ENCODE data around the gene TNRC6C.

TNRC6C gene

DNA sequence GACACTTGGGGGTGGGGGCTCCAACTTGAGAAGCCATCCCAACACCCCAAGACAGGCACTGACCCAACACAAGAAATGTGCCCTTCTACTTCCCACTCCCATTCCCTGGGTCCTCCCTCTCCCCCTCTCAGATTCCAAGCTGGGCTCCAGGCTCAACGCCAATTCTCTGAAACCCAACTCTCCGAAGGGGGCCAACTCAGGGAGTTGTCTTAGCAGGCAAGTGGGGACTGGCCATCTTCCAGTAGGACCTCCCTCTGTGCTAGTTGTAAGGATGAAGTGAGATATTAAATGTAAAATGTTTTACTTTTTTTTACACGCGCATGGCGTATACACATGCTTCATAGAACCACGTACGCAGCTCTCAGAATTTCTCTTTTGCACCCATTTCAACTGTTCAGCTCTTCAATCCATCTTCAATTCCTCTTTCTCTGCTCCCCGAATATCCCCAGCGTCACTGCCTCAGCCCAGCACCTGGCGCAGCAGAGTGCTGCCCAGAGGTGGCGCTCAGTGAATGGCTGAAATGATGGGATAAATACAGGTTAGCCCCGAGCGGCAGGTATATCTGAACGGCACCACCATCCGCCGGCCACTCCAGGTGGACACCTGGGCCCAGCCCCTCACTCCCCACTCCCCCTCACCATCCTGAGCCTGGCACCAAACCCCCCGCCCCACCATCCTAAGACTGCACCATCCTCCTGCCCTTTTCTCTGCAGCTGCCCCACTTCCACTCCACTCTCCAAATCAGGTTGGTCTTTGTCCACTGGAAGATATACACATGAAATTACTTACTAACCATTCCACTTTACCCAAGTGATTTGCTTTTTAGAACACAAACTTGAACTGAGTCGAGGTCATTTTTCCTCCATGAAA lies 43.9 kb upstream of the TNRC6C start:
- Histone ChIP-seq H3K4ac (ENCODE audit: low read length) (no peak overlapping the region), H3K36me3 (replicated peaks in 1 of 2; ENCODE audit: control insufficient read depth in 2 of 2, insufficient read depth in 2 of 2, low read length in 2 of 2) (no peaks in the 10 kb centered on the region), H3K27ac (replicated peaks; ENCODE audit: low read length) (no peak overlapping the region), H2BK12ac (ENCODE audit: low read length) (no peak overlapping the region), H3K14ac (ENCODE audit: low read length) (no peak overlapping the region), H2AK5ac (ENCODE audit: low read depth, low read length) (no peak overlapping the region), H3K4me2 (ENCODE audit: insufficient read depth, low read length, poor library complexity, severe bottlenecking) (no peak overlapping the region), H3K18ac (ENCODE audit: low read length) (no peak overlapping the region), H3K27me3 (ENCODE audit: control insufficient read depth in 3 of 3, insufficient read depth in 3 of 3, low read depth in 1 of 3, low read length in 3 of 3) (peaks cover 0 to 31% (median 0%) of the 10 kb centered on the region in 3 experiments), H4K91ac (ENCODE audit: low read depth, low read length, poor library complexity) (no peak overlapping the region), H2AFZ (ENCODE audit: low read length) (no peak overlapping the region), H2BK15ac (ENCODE audit: low read length) (no peak overlapping the region), H3K9ac (ENCODE audit: low read depth, low read length, poor library complexity) (no peak overlapping the region), H3K23ac (ENCODE audit: low read depth, low read length, poor library complexity) (peak overlapping the region; percentile 35), H2BK5ac (ENCODE audit: low read length) (no peak overlapping the region), H3K4me1 (ENCODE audit: control insufficient read depth in 2 of 2, insufficient read depth in 1 of 2, low read depth in 1 of 2, low read length in 2 of 2) (no peaks in the 10 kb centered on the region), H4K8ac (ENCODE audit: low read depth, low read length) (no peak overlapping the region), H2BK120ac (ENCODE audit: low read depth, low read length) (no peak overlapping the region), H3K9me3 (replicated peaks in 1 of 2; ENCODE audit: control insufficient read depth in 2 of 2, insufficient read depth in 1 of 2, low read depth in 1 of 2, low read length in 2 of 2) (peaks cover 0 to 2% of the 10 kb centered on the region in 2 donors), H3K79me1 (ENCODE audit: low read depth, low read length) (no peaks in the 10 kb centered on the region), H3K4me3 (ENCODE audit: low read length in 2 of 2) (no peak overlapping the region)
- no CpG with 5 or more reads among the region's 18 CpGs for WGBS, 2 donors (ENCODE audit: extremely low coverage in 2 of 2, insufficient read length in 2 of 2, insufficient replicate concordance in 1 of 2)
- DNase-seq (ENCODE audit: low spot score) = no peak

DNA sequence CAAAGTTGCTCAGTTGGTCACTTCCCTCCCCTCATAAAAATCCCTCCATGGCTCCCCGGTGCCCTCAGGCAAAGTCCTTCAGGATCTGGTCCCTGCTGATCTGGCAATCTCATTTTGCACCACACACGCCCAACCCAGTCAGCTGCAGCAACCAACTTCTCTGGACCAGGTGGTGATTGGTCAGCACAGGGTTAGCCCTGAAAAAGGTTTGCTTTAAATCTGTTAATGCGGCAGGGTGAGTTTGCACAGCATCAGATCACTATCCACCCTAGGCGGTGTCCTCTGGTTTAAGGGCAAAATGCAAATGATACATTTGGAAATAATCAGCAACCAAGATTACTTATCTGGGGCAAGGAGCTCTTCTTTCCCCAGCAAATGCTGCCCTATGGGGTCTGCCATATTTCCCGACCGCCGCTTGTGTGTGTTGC lies 42.9 kb upstream of the TNRC6C start:
- H2BK120ac ChIP-seq (ENCODE audit: low read depth, low read length) = no peak overlapping the region
- H2AFZ ChIP-seq (ENCODE audit: low read length) = no peak overlapping the region
- no peak overlapping the region for H2BK15ac ChIP-seq (ENCODE audit: low read length)
- H2AK5ac ChIP-seq (ENCODE audit: low read depth, low read length) = no peak overlapping the region
- no peak overlapping the region for H3K4me2 ChIP-seq (ENCODE audit: insufficient read depth, low read length, poor library complexity, severe bottlenecking)
- no peak overlapping the region for H2BK12ac ChIP-seq (ENCODE audit: low read length)
- no peaks in the 10 kb centered on the region for H3K36me3 ChIP-seq (replicated peaks in 1 of 2; ENCODE audit: control insufficient read depth in 2 of 2, insufficient read depth in 2 of 2, low read length in 2 of 2)
- H3K27me3 ChIP-seq (ENCODE audit: control insufficient read depth in 3 of 3, insufficient read depth in 3 of 3, low read depth in 1 of 3, low read length in 3 of 3) = peaks cover 0 to 27% (median 0%) of the 10 kb centered on the region in 3 experiments
- WGBS, 2 donors (ENCODE audit: extremely low coverage in 2 of 2, insufficient read length in 2 of 2, insufficient replicate concordance in 1 of 2) = no CpG with 5 or more reads among the region's 7 CpGs
- H3K9ac ChIP-seq (ENCODE audit: low read depth, low read length, poor library complexity) = no peak overlapping the region
- no peak overlapping the region for H3K23ac ChIP-seq (ENCODE audit: low read depth, low read length, poor library complexity)
- H4K8ac ChIP-seq (ENCODE audit: low read depth, low read length) = no peak overlapping the region
- no peak overlapping the region for H2BK5ac ChIP-seq (ENCODE audit: low read length)
- H3K4ac ChIP-seq (ENCODE audit: low read length) = no peak overlapping the region
- DNase-seq (ENCODE audit: low spot score) = no peak
- no peaks in the 10 kb centered on the region for H3K79me1 ChIP-seq (ENCODE audit: low read depth, low read length)
- no peak overlapping the region for H4K91ac ChIP-seq (ENCODE audit: low read depth, low read length, poor library complexity)
- no peak overlapping the region for H3K14ac ChIP-seq (ENCODE audit: low read length)
- no peak overlapping the region for H3K27ac ChIP-seq (replicated peaks; ENCODE audit: low read length)
- no peaks in the 10 kb centered on the region for H3K4me1 ChIP-seq (ENCODE audit: control insufficient read depth in 2 of 2, insufficient read depth in 1 of 2, low read depth in 1 of 2, low read length in 2 of 2)
- no peak overlapping the region for H3K4me3 ChIP-seq (ENCODE audit: low read length in 2 of 2)
- no peak overlapping the region for H3K18ac ChIP-seq (ENCODE audit: low read length)
- H3K9me3 ChIP-seq (replicated peaks in 1 of 2; ENCODE audit: control insufficient read depth in 2 of 2, insufficient read depth in 1 of 2, low read depth in 1 of 2, low read length in 2 of 2) = peaks cover 0 to 2% of the 10 kb centered on the region in 2 donors

DNA sequence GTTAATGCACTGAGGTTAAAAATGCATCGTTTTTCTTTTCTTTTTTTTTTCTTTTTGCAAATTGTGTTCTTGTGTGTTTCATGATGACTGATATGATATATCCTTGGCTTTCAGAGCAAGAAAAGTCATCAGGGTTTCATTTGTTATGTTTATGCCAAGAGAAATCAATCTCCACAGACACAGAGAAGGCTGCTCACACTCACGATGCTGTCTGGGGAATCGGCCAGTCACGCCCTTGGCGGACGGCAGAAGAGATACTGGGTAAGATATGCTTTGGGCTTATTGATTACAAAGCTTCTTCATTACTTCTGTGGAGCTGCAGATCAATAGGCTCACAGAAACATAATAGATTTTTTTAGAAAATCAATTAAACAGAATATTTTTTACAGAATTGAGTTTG lies 42.2 kb upstream of the TNRC6C start:
- H3K4me2 ChIP-seq (ENCODE audit: insufficient read depth, low read length, poor library complexity, severe bottlenecking) = no peak overlapping the region
- no peaks in the 10 kb centered on the region for H3K79me1 ChIP-seq (ENCODE audit: low read depth, low read length)
- no peak overlapping the region for H3K18ac ChIP-seq (ENCODE audit: low read length)
- H4K91ac ChIP-seq (ENCODE audit: low read depth, low read length, poor library complexity) = no peak overlapping the region
- H3K23ac ChIP-seq (ENCODE audit: low read depth, low read length, poor library complexity) = no peak overlapping the region
- H2BK5ac ChIP-seq (ENCODE audit: low read length) = no peak overlapping the region
- no CpG with 5 or more reads among the region's 6 CpGs for WGBS, 2 donors (ENCODE audit: extremely low coverage in 2 of 2, insufficient read length in 2 of 2, insufficient replicate concordance in 1 of 2)
- H2AFZ ChIP-seq (ENCODE audit: low read length) = no peak overlapping the region
- H4K8ac ChIP-seq (ENCODE audit: low read depth, low read length) = no peak overlapping the region
- no peak overlapping the region for H3K9ac ChIP-seq (ENCODE audit: low read depth, low read length, poor library complexity)
- H3K4me1 ChIP-seq (ENCODE audit: control insufficient read depth in 2 of 2, insufficient read depth in 1 of 2, low read depth in 1 of 2, low read length in 2 of 2) = no peaks in the 10 kb centered on the region
- H2AK5ac ChIP-seq (ENCODE audit: low read depth, low read length) = no peak overlapping the region
- peaks cover 0 to 2% of the 10 kb centered on the region in 2 donors for H3K9me3 ChIP-seq (replicated peaks in 1 of 2; ENCODE audit: control insufficient read depth in 2 of 2, insufficient read depth in 1 of 2, low read depth in 1 of 2, low read length in 2 of 2)
- H3K27ac ChIP-seq (replicated peaks; ENCODE audit: low read length) = no peak overlapping the region
- H3K27me3 ChIP-seq (ENCODE audit: control insufficient read depth in 3 of 3, insufficient read depth in 3 of 3, low read depth in 1 of 3, low read length in 3 of 3) = peaks cover 0 to 27% (median 0%) of the 10 kb centered on the region in 3 experiments
- DNase-seq (ENCODE audit: low spot score) = no peak
- no peak overlapping the region for H3K4me3 ChIP-seq (ENCODE audit: low read length in 2 of 2)
- no peak overlapping the region for H2BK12ac ChIP-seq (ENCODE audit: low read length)
- no peak overlapping the region for H2BK15ac ChIP-seq (ENCODE audit: low read length)
- no peak overlapping the region for H3K14ac ChIP-seq (ENCODE audit: low read length)
- H2BK120ac ChIP-seq (ENCODE audit: low read depth, low read length) = no peak overlapping the region
- H3K4ac ChIP-seq (ENCODE audit: low read length) = no peak overlapping the region
- H3K36me3 ChIP-seq (replicated peaks in 1 of 2; ENCODE audit: control insufficient read depth in 2 of 2, insufficient read depth in 2 of 2, low read length in 2 of 2) = no peaks in the 10 kb centered on the region

DNA sequence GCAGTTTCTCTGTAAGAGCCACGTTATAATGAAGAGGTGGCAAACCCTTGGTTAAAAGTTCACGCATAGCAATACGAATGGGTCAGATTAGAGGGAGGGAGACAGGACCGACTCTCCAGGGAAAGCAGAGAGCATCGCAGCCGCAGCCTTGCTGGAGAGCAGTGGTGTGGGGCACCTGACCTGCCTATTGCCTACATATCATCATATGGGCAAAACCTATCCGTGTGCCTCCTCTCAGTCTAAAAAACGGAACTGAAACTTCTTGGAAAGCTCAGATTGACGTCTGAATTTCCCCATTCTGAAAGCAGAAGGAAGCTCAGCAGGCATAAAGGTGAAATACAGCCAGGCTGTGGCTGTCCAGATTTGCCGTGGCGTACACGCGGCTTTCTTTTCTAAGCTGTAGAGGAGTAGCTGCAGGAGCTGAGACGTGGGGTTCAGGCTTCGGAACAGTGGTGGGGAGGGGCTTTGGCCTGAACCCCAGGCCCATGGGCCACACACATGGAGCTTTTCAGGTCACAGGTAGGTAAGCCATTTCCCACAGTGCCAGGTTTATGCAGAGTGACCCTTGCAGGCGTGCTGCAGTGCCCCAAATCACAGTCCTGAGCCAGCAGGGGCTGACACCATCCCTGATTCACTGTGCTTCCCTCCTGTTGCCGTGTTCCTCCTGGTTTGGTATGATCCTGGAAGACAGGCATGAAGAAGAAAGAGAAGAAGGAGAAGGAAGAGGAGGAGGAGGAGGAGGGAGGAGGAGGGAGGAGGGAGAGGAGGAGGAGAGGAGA lies 41.6 kb upstream of the TNRC6C start:
- H3K27me3 ChIP-seq (ENCODE audit: control insufficient read depth in 3 of 3, insufficient read depth in 3 of 3, low read depth in 1 of 3, low read length in 3 of 3) = peaks cover 0 to 27% (median 0%) of the 10 kb centered on the region in 3 experiments
- peak overlapping the region; percentile 61 for H3K9ac ChIP-seq (ENCODE audit: low read depth, low read length, poor library complexity)
- H2BK15ac ChIP-seq (ENCODE audit: low read length) = no peak overlapping the region
- H2AFZ ChIP-seq (ENCODE audit: low read length) = no peak overlapping the region
- no peak overlapping the region for H3K4ac ChIP-seq (ENCODE audit: low read length)
- H3K4me1 ChIP-seq (ENCODE audit: control insufficient read depth in 2 of 2, insufficient read depth in 1 of 2, low read depth in 1 of 2, low read length in 2 of 2) = no peaks in the 10 kb centered on the region
- peaks cover 0 to 2% of the 10 kb centered on the region in 2 donors for H3K9me3 ChIP-seq (replicated peaks in 1 of 2; ENCODE audit: control insufficient read depth in 2 of 2, insufficient read depth in 1 of 2, low read depth in 1 of 2, low read length in 2 of 2)
- no peak overlapping the region for H3K23ac ChIP-seq (ENCODE audit: low read depth, low read length, poor library complexity)
- no peak overlapping the region for H3K14ac ChIP-seq (ENCODE audit: low read length)
- H2BK12ac ChIP-seq (ENCODE audit: low read length) = peak overlapping the region; percentile 65
- H3K27ac ChIP-seq (replicated peaks; ENCODE audit: low read length) = no peak overlapping the region
- no CpG with 5 or more reads among the region's 17 CpGs for WGBS, 2 donors (ENCODE audit: extremely low coverage in 2 of 2, insufficient read length in 2 of 2, insufficient replicate concordance in 1 of 2)
- H3K4me2 ChIP-seq (ENCODE audit: insufficient read depth, low read length, poor library complexity, severe bottlenecking) = no peak overlapping the region
- no peaks in the 10 kb centered on the region for H3K79me1 ChIP-seq (ENCODE audit: low read depth, low read length)
- H3K4me3 ChIP-seq (ENCODE audit: low read length in 2 of 2) = no peak overlapping the region
- no peak overlapping the region for H2AK5ac ChIP-seq (ENCODE audit: low read depth, low read length)
- H2BK5ac ChIP-seq (ENCODE audit: low read length) = no peak overlapping the region
- no peaks in the 10 kb centered on the region for H3K36me3 ChIP-seq (replicated peaks in 1 of 2; ENCODE audit: control insufficient read depth in 2 of 2, insufficient read depth in 2 of 2, low read length in 2 of 2)
- no peak overlapping the region for H4K8ac ChIP-seq (ENCODE audit: low read depth, low read length)
- peak overlapping the region; percentile 70 for H3K18ac ChIP-seq (ENCODE audit: low read length)
- no peak overlapping the region for H2BK120ac ChIP-seq (ENCODE audit: low read depth, low read length)
- no peak for DNase-seq (ENCODE audit: low spot score)
- peak overlapping the region; percentile 90 for H4K91ac ChIP-seq (ENCODE audit: low read depth, low read length, poor library complexity)

Data from neuronal stem cell (in vitro differentiated cells).